SK-N-SH treated with all-trans-retinoic acid at 6 μM for 48 hours (cell line): ENCODE measurements around the gene CCNY.

Source experiments
- CREB5 ChIP-seq: fragments of 250-450 bp; sonication (Bioruptor Pico); IDR thresholded peaks from 2 replicates; pipeline ENCODE4 v1.5.1; 2020; ENCODE audit warnings: low read depth, mild to moderate bottlenecking, moderate library complexity
- CSDC2 ChIP-seq: fragments of 250-450 bp; sonication (Bioruptor Pico); IDR thresholded peaks from 2 replicates; pipeline ENCODE4 v1.5.0; 2020; ENCODE audit warnings: mild to moderate bottlenecking, moderate library complexity
- CSRNP3 ChIP-seq: fragments of 250-450 bp; sonication (Bioruptor Pico); IDR thresholded peaks from 2 replicates; pipeline ENCODE4 v1.5.1; 2021; ENCODE audit warnings: mild to moderate bottlenecking, moderate library complexity
- ISL1 ChIP-seq: fragments of 250-450 bp; sonication (Bioruptor Pico); IDR thresholded peaks from 2 replicates; pipeline ENCODE4 v2.1.2; 2022; ENCODE audit warnings: mild to moderate bottlenecking, moderate library complexity
- PATZ1 ChIP-seq: fragments of 250-450 bp; sonication (Bioruptor Pico); IDR thresholded peaks from 2 replicates; pipeline ENCODE4 v1.8.0; 2020; ENCODE audit warnings: mild to moderate bottlenecking, moderate library complexity, borderline replicate concordance
- RARB ChIP-seq: fragments of 250-450 bp; sonication (Bioruptor Pico); IDR thresholded peaks from 2 replicates; pipeline ENCODE4 v1.8.0; 2021; ENCODE audit warnings: mild to moderate bottlenecking, moderate library complexity
- TCF4 ChIP-seq: fragments of 250-450 bp; sonication (Bioruptor Pico); IDR thresholded peaks from 2 replicates; pipeline ENCODE4 v1.8.0; 2021; ENCODE audit warnings: mild to moderate bottlenecking, moderate library complexity, borderline replicate concordance
- ZC3H10 ChIP-seq: fragments of 250-450 bp; sonication (Bioruptor Pico); IDR thresholded peaks from 2 replicates; pipeline ENCODE4 v1.5.1; 2021; ENCODE audit warnings: mild to moderate bottlenecking, moderate library complexity
- ZNF565 ChIP-seq: fragments of 450-650 bp; formaldehyde crosslinking; conservative IDR thresholded peaks from 2 replicates; pipeline ENCODE4 v1.5.0; 2020; ENCODE audit warnings: low read depth, mild to moderate bottlenecking, moderate library complexity

GRCh38 chr10:35446439-35446838, 110.1 kb downstream of the CCNY start:
- TF ChIP-seq ZNF565 (CRISPR knock-in tag) (no peak), CSDC2 (CRISPR knock-in tag) (no peak), PATZ1 (CRISPR knock-in tag) (no peak), CREB5 (no peak), RARB (CRISPR knock-in tag) (no peak), CSRNP3 (CRISPR knock-in tag) (no peak), TCF4 (no peak), ZC3H10 (CRISPR knock-in tag) (no peak), ISL1 (CRISPR knock-in tag) (no peak)
